Activated CD4-positive, alpha-beta T cell treated with anti-CD3 and anti-CD28 coated beads, Interleukin-2, amount 50 U/mL, for 16 hours (primary cell): ENCODE data around the gene JRKL.

Experiments
- DNase-seq: peaks from one replicate; pipeline ENCODE4 v3.0.0-alpha.2; 2020

JRKL gene

DNA sequence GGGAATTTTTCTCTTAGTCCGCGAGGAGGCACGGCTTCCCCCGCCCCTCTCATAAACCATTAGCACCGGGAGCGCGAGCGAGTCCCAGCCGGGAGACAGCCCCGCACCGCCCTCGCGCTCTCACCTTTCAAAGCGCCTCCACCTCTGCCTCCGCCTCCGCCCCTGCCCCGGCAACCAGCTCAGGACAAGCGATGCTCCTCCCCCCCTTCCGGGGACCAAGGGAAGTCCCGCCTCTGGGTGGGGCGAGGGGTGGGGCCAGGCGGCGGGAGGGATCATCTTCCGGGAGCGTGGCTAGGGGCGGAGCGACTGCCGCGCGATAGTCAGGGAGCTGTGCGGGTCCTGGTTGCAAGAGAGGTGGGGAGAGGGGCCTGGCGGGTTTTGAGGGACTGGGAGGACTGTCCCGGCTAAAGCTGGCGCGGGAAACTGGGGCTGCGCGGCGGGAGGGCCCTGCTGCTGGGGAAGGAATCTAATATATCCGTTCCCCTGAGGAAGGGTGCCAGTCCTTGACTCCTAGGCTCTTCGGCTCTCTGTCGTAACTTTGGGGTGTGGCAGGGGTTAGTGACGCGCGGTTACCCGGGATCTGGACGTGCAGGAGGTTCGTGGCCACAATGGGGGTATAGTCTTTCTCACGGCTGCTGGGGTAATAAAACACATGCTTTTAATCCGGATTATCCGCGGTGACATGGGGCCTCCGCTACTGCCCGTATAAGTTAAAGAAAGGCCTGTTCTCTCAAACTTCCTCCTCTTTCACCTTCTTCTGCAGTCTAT is at the start of gene JRKL, which contains the start of gene CCDC82:
JRKL (plus strand) TSS at position 294 of the 768 bp plus-strand sequence. CDS start 637 bp downstream, outside the sequence.
CCDC82 (minus strand) TSS at position 193 of the 768 bp plus-strand sequence. CDS start 5,165 bp downstream, outside the sequence.
- DNase-seq: peak; percentile 98

DNA sequence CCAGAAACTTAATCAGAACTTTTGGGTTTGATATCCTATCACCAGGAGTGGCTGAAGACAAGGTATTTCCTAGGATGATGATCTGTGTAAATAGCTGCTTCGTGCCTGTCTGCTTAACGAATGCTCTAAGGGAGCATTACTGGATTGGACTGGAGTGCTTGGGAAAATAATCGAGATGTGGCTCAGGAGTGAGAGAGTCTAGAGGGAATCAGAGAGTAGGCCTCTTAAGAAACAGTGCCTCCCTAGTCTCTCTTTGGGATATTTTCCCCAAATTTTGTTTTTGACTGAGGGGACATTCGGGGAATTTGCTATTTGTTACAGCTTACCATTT is 49.3 kb upstream of the JRKL start:
- no peak for DNase-seq

DNA sequence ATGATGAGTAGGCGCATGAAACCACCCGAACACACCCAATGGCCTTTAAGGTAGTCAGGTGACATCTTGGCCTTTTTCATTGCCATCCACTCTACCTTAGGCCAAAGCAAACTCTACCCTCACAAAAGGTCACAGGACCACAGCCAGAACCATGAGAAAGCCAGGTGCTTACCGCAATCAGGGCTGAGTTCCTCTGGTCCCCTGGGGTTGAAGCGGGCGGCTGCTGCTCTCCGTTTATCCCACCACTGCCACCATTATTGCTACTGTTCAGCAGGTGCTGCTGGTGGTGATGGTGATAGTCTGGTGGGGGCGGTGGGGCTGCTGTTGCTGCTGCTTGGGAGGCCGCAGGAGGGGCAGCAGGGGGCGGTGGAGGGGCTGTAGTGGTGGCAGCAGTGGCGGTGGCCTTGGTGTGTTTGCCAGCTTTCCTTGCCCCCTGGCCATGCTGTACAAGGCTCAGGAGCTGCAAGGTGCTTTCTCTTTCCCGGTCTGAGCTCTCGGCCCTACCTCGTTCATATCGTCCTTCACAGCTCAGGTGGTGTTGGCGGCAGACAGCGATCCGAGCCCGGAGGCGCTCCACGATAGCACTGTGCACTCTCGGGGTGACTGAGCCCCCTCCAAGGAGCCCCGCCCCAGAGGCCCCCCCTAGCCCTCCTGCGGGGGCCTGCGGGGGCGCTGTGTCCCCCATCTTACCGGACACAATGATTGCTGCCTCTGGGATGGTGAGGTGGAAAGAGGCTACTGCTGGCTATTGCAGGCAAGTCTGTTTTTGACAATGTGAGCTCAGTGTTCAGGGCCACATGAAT is 48.4 kb upstream of the JRKL start:
- DNase-seq: peak; percentile 74

DNA sequence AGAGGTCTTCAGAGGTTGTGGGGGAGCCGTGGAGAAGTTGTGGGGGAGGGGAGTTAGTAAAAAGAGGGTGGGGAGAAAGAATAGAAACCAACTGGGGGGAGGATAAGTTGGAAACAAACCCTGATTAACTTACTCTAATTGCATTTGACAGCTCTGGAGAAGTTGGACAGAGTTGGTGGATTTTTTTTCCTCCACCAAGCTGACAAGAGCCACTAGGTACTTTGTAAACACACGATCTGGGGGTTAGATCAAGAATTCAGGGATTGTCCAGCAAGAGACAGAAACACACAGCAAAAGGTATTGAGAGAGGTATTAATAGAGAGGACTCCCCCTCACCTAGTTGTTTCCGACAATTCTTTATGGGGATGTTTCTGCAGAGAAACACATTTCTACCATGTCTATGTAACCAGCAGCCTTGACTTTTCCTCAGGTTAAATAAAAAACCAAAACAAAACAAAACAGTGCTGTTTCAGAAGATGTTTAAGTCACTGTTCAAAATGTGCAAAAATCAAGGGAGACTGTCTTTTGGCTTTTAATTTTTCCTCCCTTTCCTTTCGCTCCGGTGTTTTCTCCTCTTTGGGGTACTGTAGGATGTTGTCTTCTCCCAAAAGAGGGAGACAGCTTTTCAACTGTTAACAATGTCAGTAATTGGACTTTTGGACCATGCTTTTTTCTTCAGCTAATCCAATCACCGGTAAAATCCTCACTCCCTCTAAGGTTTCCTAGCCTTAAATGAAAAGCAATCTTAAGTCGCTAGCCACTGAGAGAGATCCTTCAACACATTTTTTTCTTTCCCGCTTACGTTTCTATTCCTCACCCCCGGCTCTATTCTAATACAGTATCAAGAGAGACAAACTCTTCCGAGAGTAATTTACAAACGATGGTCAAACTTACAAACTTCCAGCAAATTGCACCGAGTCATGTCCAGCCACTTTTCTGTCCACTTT is 47.5 kb upstream of the JRKL start:
- DNase-seq: no peak

DNA sequence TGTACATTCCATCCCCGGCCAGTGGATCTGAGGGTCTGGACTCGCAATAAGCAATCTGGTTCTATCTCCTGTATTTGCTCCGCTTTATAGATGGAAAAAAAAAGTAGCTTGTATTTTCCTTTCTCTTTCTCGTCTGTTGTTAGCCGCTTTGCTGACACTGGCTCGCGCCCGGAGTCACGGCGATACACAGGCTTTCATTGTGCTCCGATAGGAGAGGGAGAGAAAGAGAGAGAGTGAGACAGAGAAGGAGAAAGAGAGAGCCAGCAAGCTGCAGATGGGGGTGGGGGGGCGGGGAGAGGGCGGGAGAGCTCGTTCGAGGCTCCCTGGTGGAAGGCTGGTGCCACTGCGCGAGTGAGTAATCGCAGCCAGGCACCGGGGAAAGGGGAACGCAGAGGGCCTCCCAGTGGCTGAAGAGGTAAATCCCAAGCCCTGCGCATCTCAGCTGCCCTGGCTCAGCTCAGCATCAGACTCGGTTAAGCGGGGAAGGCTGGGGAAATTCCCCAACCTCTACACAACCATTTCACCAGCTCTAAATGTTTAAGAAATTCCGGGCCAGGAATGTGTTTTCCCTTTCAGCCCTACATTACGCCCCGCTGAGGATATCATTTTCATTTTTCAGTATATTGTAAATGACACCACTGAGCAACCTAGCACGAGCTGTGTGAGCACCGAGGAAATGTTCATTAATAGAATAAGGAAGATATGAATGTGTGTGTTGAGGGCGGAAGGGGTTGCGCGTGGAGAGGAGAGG is 46.7 kb upstream of the JRKL start, which contains the start of gene MAML2:
MAML2 (minus strand) TSS at position 235 of the 751 bp plus-strand sequence. CDS start 1,300 bp downstream, outside the sequence.
- DNase-seq: peak; percentile 96

DNA sequence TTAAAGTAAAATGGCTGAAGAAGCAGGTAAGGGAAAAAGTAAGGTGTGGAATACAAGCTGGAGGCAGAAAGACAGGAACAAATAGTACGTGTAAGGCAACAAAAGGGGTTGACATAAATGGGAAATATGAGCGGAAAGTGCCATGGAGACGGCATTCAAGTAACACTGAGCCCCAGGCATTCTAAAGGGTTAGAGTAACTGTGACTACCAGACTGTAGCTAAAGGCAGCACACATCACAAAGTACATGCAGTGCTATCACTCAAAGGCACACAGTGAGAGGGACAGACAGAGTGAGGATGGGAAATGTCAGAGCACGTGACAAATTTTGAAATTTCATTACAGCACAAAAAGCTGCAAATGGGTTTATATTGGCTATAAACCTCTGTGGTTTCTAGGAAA is 33.0 kb upstream of the JRKL start:
- no peak for DNase-seq

DNA sequence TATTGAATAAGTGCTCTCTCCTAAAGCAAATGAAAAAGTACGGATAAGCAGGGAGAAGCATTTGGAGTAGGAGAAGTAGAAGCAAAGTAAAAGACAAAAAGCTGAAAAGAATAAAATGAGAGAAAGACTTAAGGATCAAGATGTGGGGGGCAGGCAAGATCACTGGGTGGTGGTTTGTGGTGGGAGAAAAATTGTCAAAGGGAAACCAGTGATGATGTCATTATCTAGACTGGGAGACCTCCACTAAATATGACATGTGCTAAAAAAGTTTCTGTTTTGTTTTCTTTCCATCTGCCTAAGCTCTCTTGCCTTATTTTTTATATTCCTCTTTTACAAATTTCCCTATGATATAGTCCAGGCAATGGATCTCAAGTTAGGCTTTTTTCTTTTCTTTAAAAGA is 32.0 kb upstream of the JRKL start:
- DNase-seq: peak; percentile 51

DNA sequence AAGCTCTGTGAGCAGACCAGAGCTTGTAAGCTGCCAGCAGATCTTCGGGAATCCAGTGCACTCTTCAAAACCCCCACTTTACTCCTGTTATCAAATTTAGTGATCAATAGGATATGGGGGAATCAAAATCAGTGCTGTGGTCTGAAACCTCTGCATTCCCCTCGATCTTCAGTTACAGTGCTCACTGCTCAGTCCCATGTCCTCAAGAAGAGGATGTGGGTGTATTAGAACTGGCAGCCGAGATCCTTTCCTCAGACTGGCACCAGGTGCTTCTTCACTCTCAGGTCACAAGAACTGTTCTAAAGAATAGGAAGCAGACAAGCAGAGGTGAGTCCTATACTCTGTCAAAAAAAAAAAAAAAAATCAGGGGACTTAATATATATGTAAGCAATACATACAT is 31.5 kb upstream of the JRKL start:
- no peak for DNase-seq

DNA sequence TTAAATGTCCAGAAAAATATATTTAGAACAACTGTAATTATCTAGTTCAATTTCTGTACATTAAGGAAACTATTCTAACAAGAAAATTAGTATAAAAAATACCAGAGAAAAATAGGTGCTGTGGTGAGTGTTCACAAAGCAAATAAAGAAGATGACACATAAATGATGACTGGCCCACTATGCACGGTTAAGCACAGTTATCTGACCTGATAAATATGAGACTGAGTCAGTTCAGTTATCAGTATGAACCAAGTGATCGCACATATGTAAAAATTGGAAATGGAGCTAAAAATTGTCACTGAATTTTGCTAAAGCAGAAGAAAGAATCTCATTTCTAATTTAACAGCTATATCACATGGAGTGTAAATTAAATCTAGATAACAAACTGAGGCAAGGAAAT is 28.0 kb upstream of the JRKL start:
- DNase-seq: no peak

DNA sequence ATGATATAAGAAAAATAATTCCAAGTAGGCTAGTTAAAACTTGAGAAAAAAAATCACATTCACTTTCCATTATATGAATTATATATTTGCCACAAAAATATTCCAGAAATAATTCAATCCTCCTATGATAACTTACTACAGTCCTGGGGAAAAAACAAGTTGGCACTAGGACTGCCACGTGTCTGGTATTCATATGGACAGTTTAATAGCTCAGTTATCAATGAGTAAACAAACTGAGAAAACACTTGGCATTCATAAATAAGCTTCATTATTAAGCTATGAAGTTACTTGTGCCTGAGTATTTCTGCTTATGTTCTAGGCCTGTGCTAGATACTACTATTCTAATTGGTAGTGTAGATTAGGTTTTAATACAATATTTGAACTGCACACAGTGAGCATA is 24.3 kb upstream of the JRKL start:
- no peak for DNase-seq

DNA sequence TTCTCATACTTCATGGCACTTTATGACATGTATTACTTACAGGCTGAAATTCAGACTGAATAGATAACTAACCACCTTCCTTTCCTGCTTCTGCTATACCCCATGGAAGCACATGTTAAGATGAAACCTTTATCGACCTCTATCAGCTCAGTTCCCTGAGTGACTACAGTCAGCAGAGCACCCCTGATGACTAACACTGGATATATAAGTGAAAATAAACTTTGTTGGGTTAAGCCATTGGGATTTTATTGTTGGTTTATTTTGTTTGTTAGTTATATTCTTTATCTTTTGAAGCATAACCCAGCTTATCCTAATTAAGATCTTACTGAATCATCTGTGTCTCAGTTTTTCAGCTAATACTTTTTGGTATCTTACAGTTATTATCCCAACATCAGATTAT is 23.8 kb upstream of the JRKL start:
- DNase-seq: no peak

DNA sequence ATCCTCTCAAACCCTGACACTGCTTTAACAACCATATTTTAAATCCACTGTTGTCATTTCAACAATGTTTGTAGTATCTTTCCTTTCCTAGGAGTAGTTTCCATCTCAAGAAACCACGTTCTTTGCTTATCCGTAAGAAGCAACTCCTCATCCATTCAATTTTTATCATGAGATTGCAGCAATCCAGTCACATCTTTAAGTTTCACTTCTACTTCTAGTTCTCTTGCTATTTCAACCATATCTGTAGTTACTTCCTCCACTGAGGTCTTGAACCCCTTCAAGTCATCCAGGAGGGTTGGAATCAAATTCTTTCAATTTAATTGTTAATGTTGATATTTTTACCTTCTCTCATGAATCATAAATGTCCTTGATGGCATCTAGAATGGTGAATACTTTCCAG is 22.5 kb upstream of the JRKL start:
- no peak for DNase-seq

DNA sequence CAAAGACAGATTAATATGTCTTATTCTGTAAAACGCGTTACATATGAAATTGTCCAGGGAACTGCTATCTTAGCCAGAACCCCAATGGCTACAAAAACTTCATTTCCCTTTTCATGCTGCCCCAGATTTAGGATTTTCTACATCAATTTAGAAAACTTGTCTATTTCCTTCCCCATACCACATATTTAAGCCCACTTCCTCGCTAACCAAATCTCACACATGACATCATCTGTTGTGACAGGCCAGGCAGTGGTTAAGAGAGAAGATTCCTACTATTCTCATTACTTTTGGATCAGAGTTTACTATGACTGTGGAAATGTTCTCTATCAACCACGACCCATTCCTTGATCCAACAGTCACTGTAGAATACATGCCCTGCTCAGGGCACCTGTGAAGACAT is 16.0 kb upstream of the JRKL start:
- DNase-seq: no peak

DNA sequence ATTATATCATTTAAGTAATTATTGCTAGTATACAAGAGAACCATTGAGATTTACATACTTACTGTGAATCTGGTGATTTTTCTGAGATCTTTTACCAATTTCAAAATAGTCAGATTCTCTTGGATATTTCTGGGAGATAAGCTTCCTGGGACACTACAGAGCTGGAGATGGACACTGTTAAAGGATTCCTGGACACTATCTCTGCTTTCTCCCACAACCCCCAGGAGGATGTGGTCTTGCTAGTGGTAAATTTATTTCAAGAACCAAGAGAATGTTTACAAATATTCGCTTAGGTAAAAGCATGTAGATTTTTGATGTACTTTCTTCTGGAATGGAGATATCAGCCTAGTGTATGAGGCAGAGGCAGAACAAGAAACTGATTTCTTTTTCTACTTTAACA is 13.0 kb upstream of the JRKL start:
- no peak for DNase-seq

DNA sequence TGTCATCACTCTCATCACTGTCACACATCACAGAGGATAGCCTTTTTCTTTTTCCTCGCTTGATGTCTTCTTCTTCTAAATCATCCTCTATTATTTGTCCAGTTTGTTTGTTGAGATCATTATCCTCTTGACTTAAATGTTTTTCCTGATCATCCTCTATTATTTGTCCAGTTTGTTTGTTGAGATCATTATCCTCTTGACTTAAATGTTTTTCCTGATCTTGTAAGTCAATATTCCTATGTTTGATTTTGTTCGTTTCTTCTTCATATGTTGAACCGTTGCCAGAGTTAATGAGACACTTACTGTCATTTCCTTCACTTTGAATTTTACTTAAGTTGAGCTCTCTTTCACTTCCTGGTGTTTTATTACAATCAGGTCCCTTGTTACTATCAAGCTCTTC is 5.7 kb upstream of the JRKL start:
- no peak for DNase-seq

DNA sequence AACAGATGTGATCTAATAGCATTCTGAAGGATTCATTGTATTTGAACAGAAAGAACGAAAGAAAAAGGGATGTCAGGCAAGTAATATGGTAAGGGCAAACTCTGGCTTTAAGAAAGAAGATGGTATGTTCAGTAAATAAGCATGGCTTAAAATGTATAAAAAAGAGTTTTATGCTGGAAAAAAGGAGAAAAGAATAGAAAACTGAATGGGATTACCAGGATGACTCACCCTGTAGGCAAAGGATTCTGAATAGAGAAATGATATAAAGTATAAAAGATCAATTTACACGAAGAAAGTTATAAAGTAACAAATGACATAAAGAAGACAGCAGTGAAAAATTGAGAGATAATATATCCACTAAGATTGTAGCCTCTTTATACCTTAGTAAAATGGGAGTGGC is 4.6 kb upstream of the JRKL start:
- no peak for DNase-seq

DNA sequence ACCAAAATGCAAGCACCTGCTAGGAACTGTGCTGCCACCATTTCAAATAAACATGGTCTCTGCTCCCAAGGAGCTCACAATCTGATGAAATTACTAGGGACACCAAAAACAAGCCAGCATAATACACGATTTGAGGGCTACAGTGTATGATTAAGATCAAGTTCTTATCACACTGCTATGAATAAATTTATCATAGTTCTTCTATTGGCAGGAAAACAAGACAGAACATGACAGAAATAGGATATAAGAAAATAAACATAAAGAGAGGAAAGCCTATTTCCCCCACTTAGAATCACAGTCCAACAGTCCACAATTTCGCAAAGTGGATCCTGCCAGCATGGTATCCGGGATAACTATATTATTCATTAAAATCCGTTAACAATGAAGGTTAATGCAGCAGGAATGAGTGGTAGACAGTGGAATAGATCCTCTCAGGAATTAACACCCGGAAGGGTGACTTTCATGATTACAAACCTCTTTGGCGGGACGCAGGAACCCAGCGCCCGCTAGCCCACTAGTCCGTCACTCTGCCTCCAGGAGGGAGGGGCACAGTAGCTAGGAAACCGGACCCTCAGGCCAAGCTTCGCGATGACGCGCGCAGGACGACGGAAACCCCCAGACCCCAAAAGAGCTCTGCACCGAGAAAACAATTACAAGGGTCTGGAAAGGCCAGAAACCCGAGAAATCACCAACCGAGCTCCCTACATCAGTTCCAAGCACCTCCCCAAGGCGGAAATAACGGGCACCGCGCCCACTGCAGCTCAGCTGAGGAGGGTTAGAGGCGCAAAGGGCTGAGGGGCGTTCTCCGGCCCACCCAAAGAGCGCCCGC is 708 bp upstream of the JRKL start:
- no peak for DNase-seq

DNA sequence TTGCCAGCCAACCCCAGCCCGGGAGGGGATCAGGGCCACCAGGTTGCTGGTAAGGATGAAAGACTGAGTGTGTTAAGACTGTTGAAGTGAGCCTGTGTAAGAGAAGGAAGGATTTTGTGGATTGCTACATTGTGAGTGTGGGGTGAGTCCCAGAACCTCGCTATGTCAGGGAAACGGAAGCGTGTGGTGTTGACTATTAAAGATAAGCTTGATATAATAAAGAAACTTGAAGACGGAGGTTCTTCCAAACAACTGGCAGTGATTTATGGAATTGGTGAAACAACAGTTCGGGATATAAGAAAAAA is 627 bp downstream of the JRKL start:
- no peak for DNase-seq

DNA sequence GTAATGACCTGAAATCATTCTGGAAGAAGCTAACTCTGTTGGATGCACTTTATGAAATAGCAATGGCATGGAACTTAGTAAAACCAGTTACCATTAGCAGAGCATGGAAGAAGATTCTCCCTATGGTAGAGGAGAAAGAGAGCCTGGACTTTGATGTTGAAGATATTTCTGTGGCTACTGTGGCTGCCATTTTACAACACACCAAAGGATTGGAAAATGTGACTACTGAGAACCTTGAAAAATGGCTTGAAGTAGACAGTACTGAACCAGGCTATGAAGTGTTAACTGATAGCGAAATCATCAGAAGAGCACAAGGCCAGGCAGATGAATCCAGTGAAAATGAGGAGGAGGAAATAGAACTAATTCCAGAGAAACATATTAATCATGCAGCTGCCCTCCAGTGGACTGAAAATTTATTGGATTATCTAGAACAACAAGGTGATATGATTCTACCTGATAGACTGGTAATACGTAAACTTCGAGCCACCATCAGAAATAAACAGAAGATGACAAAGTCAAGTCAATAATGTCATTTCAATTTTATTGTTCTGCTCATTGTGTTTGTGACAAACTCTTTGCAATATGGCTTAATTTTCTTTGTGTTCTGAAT is 2.0 kb downstream of the JRKL start:
- DNase-seq: no peak

DNA sequence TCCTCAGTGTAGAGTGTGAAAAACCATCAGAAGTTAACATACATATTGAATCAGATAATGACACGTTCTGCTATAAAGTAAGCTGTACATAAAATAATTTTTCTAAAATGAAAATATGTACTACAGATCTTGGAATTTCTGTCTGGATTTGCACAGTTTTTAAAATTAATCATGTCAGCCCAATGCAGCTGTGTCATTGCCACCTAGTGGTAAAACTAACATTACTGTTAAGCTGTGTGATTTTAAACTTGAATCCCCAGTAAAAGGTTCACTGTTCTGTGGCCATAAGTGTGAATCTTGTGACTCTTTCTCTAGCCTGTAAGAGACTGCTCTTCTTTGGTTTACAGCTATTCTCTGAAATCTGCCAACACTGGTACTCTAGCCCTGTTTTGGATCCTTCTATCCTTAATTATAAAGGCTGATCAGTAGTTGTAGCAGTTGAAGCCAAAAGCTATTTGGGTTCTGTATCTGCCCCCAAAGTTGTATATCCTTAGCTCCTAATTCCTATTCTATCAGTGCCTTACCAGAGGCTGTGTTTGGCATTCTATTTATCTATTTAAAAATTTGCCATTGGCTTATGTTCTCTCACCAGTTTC is 4.0 kb downstream of the JRKL start:
- peak; percentile 46 for DNase-seq

DNA sequence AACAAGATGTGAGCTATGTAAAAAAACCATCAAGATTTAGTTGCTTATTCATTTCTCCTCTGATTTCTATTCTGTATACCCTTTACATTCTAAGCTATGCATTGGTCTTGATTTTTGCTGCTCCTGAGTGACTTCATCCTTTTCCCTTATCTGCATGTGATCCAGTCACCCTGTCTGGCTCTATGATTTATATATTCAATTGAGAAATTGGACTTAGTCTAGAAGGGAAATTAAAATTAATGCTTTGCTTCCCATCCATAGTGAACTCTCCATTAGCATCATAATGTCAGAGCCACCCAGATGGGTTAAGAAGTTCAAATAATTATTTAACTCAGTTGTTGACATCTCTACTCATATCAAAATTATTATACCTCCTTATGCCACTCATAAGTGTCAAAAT is 5.0 kb downstream of the JRKL start:
- no peak for DNase-seq
